Kidney epithelial cell (primary cell): Measurements from ENCODE around the gene MED10. TPM values are rescaled to one million over a fixed set of nuclear protein-coding genes. Genes with fewer than 3 reads are reported as not detected.

ENCODE experiments used
- total RNA-seq: library from RNA; depleted of rRNA; stranded (reverse); fragments of >200 nt; gene quantifications from 2 replicates; pipeline ENCODE4 v1.2.3, GENCODE V29; 2015

MED10 gene
- total RNA-seq, 1 donor from 2014 or later, result 45.7 TPM

Other genes starting within 250 kb of the MED10 start
- 0.17 and 0.34 TPM in 2 replicates for gene UBE2QL1, start 70.3 kb upstream of the MED10 start, total RNA-seq